Choroid plexus epithelial cell (primary cell): Measurements from ENCODE around the gene ARFGAP1.

Source experiments
- DNase-seq: peaks from one replicate; pipeline ENCODE4 v3.0.0-alpha.2; 2010; ENCODE audit warnings: low read depth
- H3K4me3 ChIP-seq: 2 replicates; pipeline ENCODE4 v1.5.1; 2011; ENCODE audit warnings: low read depth, mild to moderate bottlenecking, control low read depth, low read length, moderate library complexity
- TF ChIP-seq, protein P1 (sequence below): conservative IDR thresholded peaks from 2 replicates; pipeline ENCODE4 v1.5.1; 2011; ENCODE audit warnings: low read depth, mild to moderate bottlenecking, control low read depth, inconsistent platforms, low read length, moderate library complexity

The ARFGAP1 gene

DNA sequence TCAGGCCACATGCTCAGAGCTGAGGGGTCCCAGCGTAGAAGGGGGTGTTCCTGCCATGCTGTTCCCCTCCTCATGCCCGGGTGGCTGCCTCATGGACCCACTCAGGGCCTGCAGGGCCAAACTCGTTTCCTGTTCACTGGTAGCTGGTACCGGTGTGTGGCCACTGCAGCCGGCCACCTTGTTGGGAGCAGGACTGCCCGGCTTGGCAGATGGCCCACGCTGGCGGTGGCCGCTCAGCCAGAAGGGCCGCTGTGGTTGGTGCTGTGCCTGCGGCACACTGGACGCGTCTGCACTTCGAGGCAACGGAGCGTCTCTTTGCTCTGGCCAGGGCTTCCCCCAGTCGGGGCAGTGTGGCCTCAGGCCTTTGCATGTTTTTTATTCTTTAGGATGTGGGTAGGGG is 10.3 kb downstream of the ARFGAP1 start:
- TF ChIP-seq, protein P1, sequence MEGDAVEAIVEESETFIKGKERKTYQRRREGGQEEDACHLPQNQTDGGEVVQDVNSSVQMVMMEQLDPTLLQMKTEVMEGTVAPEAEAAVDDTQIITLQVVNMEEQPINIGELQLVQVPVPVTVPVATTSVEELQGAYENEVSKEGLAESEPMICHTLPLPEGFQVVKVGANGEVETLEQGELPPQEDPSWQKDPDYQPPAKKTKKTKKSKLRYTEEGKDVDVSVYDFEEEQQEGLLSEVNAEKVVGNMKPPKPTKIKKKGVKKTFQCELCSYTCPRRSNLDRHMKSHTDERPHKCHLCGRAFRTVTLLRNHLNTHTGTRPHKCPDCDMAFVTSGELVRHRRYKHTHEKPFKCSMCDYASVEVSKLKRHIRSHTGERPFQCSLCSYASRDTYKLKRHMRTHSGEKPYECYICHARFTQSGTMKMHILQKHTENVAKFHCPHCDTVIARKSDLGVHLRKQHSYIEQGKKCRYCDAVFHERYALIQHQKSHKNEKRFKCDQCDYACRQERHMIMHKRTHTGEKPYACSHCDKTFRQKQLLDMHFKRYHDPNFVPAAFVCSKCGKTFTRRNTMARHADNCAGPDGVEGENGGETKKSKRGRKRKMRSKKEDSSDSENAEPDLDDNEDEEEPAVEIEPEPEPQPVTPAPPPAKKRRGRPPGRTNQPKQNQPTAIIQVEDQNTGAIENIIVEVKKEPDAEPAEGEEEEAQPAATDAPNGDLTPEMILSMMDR = no peak
- DNase-seq = no peak

DNA sequence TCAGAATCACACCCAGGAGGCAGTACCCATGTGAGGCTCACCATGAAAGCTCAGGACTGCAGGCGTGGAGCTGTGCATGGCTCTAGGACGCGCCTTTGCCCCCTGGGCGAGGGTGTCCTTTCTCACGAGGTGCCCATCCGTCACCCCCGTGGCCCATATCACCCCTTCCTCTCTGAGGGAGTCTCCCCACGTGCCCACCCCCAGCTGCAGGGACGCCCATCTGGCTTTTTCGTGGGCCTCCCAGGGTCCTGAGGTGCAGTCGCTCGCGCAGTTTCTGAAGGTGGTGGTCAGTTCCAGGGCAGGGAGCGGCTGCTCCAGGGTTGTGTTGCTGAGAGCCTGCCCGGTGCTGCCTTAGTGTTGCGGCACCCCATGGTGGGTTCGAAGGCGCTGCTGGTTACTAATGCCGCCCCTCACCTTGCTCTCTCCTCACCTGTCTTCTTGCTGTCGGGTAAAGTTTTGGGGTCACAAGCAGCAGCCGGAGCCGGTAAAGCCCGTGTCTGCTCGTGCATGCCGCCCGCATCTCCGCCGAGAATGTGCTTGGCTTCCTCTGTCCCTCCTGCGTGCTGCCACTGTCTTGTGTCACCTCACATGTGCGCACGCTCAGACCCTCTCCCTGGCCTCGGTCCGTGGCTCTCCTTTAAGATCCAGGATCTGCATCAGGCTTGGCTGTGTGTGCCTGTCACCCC is 10.9 kb downstream of the ARFGAP1 start:
- DNase-seq = no peak
- TF ChIP-seq, protein P1 = no peak
- no peak overlapping the region for H3K4me3 ChIP-seq

More for the DNA sequence above, 10.3 kb downstream of the ARFGAP1 start:
- no peak overlapping the region for H3K4me3 ChIP-seq

DNA sequence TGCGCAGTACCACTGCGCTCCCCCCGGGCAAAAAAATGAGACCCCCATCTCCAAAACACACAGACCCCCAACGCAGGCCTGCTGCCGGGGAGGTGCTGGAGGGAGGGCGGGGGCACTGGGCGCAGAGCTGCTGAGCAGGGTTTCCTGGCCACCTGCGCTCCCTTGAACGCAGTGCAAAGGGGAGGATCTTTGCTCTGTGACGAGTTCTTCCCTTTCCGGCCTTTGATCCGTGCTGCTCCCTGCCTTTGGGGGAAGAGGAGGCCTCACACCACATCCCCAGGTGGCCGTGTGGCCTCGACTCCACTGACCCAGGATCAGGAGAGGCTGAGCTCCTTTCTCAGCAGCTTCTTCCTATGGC is 11.4 kb downstream of the ARFGAP1 start:
- TF ChIP-seq, protein P1 = no peak
- H3K4me3 ChIP-seq = no peak overlapping the region
- no peak for DNase-seq

DNA sequence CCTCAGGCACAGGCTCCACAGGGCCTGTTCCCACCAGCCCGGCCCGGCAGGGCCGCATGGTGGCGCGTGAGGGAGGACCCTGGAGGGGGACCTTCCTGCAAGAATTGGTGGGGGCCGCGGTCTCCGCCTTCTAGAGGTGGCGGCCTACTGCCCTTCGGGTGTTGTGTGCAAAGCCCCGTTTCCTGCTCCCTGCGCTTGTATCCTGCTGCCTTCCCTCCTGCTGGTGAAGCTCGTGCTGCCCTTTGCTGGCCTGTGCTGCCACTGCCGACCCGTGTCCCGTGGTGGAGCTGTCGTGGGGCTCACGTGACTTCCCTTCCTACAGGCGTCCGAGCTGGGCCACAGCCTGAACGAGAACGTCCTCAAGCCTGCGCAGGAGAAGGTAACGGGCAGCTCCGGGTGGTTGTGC is 11.9 kb downstream of the ARFGAP1 start:
- no peak overlapping the region for H3K4me3 ChIP-seq
- TF ChIP-seq, protein P1 = no peak
- DNase-seq = no peak

DNA sequence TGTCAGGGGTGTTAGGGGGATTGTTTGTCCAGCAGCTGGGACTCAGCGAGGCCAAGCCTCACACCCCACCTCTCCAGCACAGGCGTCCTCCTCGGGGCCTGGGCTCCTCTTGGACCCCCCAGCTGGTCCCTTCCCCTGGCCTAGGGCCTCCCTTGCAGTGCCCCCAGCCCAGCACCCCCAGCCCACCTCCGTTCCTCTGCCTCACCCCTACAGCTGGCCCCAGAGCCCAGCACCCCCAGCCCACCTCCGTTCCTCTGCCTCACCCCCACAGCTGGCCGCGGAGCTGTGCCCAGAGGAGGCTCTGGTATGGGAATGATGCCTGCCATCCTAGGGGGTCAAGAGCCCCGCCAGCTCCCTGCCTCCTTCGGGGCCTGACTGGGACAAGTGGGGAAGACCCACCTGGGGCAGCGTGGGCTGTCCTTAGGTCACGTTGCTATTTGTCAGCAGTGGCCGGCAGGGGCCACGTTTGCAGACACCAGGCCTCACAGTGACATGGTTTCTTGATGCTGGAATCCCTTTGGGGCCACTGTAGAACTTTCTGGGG is 12.4 kb downstream of the ARFGAP1 start:
- TF ChIP-seq, protein P1 = no peak
- DNase-seq = no peak
- no peak overlapping the region for H3K4me3 ChIP-seq

DNA sequence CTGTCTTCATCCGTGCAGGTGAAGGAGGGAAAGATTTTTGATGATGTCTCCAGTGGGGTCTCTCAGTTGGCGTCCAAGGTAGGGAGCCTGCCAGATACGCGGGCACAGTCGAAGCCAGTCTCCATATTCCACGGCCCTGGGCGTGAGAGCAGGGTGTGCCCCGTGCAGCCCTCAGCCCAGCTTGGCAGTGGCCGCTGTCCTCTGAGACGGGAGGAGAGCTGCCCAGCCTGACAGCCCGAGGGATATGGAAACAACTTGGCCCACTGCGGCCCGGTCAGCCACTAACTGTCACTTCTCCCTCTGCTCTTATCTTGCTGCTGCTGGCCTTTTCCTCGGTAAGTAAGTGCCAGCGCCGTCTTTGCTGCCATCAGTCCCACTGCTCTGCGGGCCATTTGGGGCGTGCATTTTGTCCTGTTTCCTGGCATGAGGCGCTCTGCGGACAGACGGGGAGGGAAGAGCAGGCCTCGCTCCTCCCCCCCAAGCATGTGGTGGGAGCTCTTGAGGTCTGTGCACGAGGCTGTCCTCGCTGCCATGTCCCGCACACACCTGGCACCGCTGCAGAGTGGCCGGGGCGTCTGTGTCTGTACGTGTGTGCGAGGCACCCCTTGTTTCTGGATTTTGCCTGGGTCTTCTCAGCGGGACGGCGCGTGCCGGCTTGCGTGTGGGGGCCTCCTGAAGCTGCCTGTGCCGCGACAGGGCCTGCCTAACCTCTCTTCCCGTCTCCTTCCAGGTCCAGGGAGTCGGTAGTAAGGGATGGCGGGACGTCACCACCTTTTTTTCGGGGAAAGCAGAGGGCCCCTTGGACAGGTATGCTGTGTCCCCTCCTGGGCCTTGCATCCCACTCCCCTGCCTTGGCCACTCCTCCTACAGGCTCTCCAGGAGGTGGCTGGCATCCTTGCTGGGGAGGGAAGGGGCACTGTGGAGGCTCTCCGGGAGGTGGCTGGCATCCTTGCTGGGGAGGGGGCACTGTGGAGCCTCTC is 13.3 kb downstream of the ARFGAP1 start:
- TF ChIP-seq, protein P1 = no peak
- H3K4me3 ChIP-seq = no peak overlapping the region
- no peak for DNase-seq
